ENCODE results near the gene SNAPC4. TPM values are rescaled to one million over a fixed set of nuclear protein-coding genes. Genes with fewer than 3 reads are reported as not detected.
"Not testable (repeated sequence)": the region's sequence is repeated elsewhere in the genome, so short reads cannot be mapped to it uniquely, and the experiment has no call there.

The SNAPC4 gene
- total RNA-seq, 1 experiment from 2014 or later = 16.9 TPM

DNA sequence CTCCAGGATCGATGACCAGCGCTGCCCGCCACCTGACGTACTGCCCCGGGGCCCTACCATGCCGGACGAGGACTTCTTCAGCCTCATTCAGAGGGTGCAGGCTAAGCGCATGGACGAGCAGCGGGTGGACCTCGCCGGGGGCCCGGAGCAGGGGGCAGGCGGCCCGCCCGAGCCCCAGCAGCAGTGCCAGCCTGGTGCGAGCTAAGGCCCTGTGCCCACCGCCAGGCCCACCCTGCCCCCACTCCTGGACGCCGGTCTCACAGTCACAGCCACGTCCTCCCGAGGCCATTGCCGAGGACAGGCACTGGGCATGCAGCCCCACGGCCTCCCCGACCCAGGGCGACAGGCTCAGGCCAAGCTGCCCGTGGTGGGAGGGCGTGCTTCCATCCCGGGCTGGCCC is 42.0 kb downstream of the SNAPC4 start:
- no peak for DNase-seq (ENCODE audit: low spot score)

DNA sequence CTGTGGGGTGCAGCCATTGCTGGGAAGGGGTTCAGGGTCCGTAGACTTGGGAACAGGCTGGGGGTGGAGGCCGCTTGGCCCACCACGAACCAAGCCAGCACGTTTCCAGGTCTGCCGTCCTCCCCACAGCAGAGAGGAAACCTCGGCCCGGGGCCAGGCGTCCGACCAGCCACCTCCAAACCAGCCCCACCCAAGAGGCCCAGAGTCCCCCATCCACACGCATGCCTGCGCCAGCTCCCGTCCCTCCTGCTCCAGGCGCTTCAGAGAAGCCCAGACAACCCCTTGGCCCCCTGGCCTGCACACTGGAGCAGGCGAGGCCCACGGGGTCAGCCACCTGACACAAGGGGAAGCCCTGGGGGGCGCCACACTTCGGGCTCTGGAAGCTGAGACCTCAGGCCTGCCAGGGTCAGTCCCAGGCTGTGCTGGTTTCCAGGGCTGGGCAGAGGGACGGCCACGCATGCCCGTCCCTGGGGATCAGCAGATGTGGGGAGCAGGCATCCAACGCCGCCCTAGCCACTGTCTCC is 42.7 kb downstream of the SNAPC4 start:
- DNase-seq (ENCODE audit: low spot score) = no peak

DNA sequence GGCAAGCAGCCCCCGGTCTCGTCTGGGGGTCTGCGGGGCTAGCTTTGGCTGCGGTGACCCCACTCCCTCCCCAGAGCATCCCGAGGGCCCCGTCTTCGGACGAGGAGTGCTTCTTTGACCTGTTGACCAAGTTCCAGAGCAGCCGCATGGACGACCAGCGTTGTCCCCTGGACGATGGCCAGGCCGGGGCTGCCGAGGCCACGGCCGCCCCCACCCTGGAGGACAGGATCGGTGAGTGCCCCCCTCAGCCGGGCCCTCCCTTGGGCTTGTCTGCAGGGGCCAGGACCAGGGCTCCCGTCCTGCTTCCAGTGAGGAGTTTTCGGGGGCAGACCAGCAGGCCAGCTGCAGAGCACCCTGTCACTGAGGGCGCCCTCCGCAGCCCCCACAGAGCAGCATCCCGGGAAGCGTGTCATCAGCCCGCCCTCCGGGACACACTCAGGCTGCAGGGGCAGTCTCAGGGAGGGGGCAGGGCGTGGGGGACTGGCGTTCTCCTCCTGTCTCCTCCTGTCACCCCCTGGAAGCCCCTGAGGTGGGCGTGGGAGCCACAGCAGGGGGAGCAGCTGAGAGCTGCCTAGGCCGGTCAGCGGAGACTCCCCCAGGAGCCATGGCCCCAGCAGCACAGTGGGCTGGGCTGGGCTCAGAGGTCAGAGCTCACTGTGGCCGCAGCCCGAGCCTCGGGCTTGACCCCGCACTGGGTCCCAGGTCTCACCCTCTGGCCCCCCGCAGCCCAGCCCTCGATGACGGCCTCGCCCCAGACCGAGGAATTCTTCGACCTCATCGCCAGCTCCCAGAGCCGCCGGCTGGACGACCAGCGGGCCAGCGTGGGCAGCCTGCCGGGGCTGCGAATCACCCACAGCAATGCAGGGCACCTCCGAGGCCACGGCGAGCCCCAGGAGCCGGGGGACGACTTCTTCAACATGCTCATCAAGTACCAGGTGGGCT is 44.1 kb downstream of the SNAPC4 start:
- peak; percentile 52 for DNase-seq (ENCODE audit: low spot score)

DNA sequence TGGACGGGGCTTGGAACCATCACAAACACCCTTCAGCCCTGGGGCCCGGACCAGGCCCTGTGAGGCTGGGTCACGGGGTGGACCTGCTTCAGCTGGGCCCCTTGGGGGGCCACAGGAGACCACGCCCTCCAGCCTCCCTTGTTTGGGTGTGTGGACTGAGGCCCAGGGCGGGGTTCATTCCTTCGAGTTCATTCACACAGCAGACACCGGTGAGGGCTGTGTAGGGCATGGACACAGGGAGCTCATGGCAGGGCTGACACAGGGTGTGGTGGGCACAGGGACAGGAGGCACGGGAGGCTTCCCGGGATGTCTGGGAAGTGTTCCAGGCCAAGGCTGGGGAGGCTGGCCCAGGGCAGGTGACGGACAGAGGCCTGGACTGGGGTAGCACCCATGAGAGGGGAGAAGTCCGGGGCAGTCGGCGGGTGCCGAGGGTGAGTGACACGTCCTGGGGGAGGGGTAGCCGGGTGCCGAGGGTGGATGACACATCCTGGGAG is 45.3 kb downstream of the SNAPC4 start:
- DNase-seq (ENCODE audit: low spot score) = peak; percentile 93

DNA sequence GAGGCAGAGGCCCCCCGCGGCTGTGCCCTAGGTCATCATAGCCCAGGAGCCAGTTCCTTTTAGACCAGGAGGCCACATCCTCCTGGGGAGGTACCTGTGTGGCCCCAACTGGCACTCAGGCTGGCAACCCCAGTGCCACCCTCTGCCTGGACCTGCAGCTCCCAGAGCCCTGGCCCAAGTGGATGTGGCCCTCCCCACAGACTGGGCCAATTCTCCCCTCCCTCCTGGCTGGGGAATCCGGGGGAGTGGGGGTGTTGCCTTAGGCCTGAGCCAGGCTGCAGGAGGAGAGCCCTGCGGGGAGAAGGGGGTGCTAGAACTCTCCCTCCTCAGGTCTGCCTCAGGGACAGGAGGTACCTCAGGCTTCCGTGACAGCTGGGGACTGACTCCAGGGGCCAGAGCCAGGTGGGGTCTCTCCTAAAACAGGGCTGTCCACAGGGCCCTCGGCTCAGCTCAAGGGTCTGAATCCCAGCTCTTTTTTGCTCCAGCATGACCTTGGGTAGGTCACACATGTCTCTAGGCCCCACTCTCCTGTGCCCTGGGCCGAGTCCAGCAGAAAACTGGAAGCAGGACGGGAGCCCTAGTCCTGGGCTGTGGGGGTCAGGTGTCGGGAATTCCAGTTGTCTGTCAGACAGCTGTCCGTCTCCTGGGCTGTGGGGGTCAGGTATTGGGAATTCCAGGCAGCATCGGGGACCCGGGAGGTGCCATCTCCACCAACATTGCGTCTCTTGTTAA is 46.0 kb downstream of the SNAPC4 start:
- DNase-seq (ENCODE audit: low spot score) = no peak

DNA sequence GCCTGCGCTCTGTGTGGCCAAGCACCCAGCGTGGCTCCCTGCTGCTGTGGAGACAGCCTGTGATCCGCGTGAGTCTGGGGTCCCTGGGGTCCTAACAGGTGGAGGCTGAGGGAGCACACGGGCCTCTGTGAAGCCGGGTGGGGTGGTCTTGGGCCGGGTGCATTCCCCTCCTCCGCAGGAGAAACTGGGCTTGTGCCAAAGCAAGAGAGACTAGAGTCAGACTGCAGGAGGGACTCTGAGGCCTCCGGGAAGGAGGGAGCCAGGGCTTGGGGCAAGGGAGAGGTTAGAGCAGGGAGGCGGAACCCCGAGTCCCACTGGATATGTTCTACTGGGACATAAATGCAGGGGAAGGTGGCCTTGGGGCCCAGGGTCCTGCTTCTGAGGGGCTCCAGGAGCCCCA is 46.9 kb downstream of the SNAPC4 start:
- DNase-seq (ENCODE audit: low spot score) = no peak

DNA sequence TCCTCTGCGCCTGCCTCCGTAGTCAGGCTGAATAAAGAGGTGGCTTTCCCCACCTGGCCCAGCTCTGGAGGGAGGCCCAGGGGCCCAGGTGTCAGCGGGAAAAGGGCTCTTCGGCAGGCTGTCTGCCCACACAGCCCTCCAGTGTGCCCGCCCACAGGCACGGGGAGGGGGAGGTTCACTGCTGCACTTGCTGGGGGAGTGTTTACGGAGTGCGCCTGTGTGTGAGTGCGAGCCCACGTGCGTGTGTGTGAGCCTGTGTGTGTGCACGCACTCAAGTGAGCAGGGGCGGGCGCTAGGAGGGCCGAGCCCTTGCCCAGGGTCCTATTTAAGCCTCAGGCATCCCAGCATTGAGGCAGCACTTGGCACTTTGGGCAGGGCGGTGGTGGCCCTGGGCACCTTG is 47.3 kb downstream of the SNAPC4 start:
- DNase-seq (ENCODE audit: low spot score) = no peak

DNA sequence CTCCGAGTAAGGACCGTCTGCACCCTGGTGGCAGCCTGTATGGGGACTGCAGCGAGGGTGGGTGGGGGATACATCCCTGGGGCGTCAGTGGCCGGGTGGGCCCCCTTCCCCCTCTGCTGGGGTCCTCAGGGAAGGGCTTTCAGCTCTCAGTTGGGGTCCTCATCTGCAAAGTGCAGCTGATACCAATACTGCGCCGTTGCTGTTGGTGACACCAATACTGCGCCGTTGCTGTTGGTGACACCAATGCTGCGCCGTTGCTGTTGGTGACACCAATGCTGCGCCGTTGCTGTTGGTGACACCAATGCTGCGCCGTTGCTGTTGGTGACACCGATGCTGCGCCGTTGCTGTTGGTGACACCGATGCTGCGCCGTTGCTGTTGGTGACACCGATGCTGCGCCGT is 48.1 kb downstream of the SNAPC4 start:
- not testable (repeated sequence) for DNase-seq (ENCODE audit: low spot score)

DNA sequence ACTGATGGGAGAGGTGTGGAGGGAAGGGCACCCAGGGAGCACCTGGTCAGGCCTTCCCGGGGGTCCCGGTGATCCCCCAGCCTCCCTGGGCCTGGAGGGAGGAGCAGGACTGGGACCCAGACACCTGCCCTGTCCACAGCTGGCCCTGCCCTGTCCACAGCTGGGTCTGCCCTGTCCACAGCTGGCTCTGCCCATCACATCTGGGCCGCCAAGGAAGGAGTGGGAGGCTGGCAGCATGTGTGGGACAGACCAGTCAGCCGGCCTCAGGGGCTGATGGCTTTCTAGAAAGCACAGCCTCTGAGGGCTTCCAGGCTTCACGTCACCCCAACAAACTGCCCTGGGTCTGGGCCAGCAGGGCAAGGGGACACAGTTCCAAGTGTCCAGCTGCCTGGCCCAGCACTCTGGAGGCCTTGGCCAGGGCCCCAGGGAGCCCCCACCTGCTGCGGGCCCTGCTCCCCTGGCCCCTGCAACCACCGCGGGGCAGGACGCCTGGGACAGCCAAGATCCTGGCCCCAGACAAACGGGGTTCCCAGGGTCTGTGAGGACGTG is 48.6 kb downstream of the SNAPC4 start:
- DNase-seq (ENCODE audit: low spot score) = no peak

Other genes with a start within 250 kb of the SNAPC4 start
- gene LHX3, start 195.0 kb downstream of the SNAPC4 start, total RNA-seq (2014; rRNA removed; shearing (Covaris generic)) = not detected in 2 replicates
- gene QSOX2, start 154.4 kb downstream of the SNAPC4 start, total RNA-seq (2014; rRNA removed; shearing (Covaris generic)) = 33.9 and 39.7 TPM in 2 replicates
- gene CCDC187, start 96.1 kb downstream of the SNAPC4 start, total RNA-seq (2014; rRNA removed; shearing (Covaris generic)) = 0.05 and 0.07 TPM in 2 replicates
- gene GPSM1, start 72.6 kb downstream of the SNAPC4 start, total RNA-seq (2014; rRNA removed; shearing (Covaris generic)) = 92.9 and 101 TPM in 2 replicates
- 40.1 and 84.2 TPM in 2 replicates for gene DNLZ, start 36.4 kb downstream of the SNAPC4 start, total RNA-seq (2014; rRNA removed; shearing (Covaris generic))
- gene CARD9, start 26.5 kb downstream of the SNAPC4 start, total RNA-seq (2014; rRNA removed; shearing (Covaris generic)) = 0.95 and 1.1 TPM in 2 replicates
- gene ENTR1, start 10.4 kb upstream of the SNAPC4 start, total RNA-seq (2014; rRNA removed; shearing (Covaris generic)) = 99.2 and 148 TPM in 2 replicates
- 135 and 169 TPM in 2 replicates for gene PMPCA, start 10.5 kb upstream of the SNAPC4 start, total RNA-seq (2014; rRNA removed; shearing (Covaris generic))
- gene INPP5E, start 39.7 kb upstream of the SNAPC4 start, total RNA-seq (2014; rRNA removed; shearing (Covaris generic)) = 16.6 and 17.6 TPM in 2 replicates
- gene SEC16A, start 82.9 kb upstream of the SNAPC4 start, total RNA-seq (2014; rRNA removed; shearing (Covaris generic)) = 35.0 and 46.3 TPM in 2 replicates
- gene NOTCH1, start 145.9 kb upstream of the SNAPC4 start, total RNA-seq (2014; rRNA removed; shearing (Covaris generic)) = 22.2 and 23.3 TPM in 2 replicates

Data from A172 (cell line).